ENCODE data around the gene RAD51B.
"Not testable (repeated sequence)": the region's sequence is repeated elsewhere in the genome, so short reads cannot be mapped to it uniquely, and the experiment has no call there.

RAD51B gene

GRCh38 chr14:67965696-67966095 is 146.1 kb downstream of the RAD51B start:
- no peak for TF ChIP-seq CTCF (IDR thresholded peaks at IDR 0.05; ENCODE audit: low read depth, low read length, missing control alignments)
- H3K4me3 ChIP-seq (ENCODE audit: low read depth, low read length), result no peak overlapping the region
- no peak for DNase-seq (ENCODE audit: low read depth)

- H3K4me3 ChIP-seq (ENCODE audit: low read depth, low read length), result no peak overlapping the region
- DNase-seq (ENCODE audit: low read depth), result no peak
- no peak for TF ChIP-seq CTCF (IDR thresholded peaks at IDR 0.05; ENCODE audit: low read depth, low read length, missing control alignments)
Observed at GRCh38 chr14:67967206-67967605, 147.6 kb downstream of the RAD51B start.

- H3K4me3 ChIP-seq (ENCODE audit: low read depth, low read length); DNase-seq (ENCODE audit: low read depth): not testable (repeated sequence)
Observed at GRCh38 chr14:67967970-67968369, 148.4 kb downstream of the RAD51B start.

- no peak overlapping the region for H3K4me3 ChIP-seq (ENCODE audit: low read depth, low read length)
- DNase-seq (ENCODE audit: low read depth), result no peak
- TF ChIP-seq CTCF (IDR thresholded peaks at IDR 0.05; ENCODE audit: low read depth, low read length, missing control alignments), result no peak
Observed at GRCh38 chr14:67970923-67971322, 151.3 kb downstream of the RAD51B start.

- no peak for DNase-seq (ENCODE audit: low read depth)
- no peak for TF ChIP-seq CTCF (IDR thresholded peaks at IDR 0.05; ENCODE audit: low read depth, low read length, missing control alignments)
- no peak overlapping the region for H3K4me3 ChIP-seq (ENCODE audit: low read depth, low read length)
Observed at GRCh38 chr14:67971627-67972625, 152.3 kb downstream of the RAD51B start.

GRCh38 chr14:67973436-67973835 is 153.9 kb downstream of the RAD51B start:
- H3K4me3 ChIP-seq (ENCODE audit: low read depth, low read length), result no peak overlapping the region
- no peak for TF ChIP-seq CTCF (IDR thresholded peaks at IDR 0.05; ENCODE audit: low read depth, low read length, missing control alignments)
- no peak for DNase-seq (ENCODE audit: low read depth)

- H3K4me3 ChIP-seq (ENCODE audit: low read depth, low read length), result no peak overlapping the region
- no peak for TF ChIP-seq CTCF (IDR thresholded peaks at IDR 0.05; ENCODE audit: low read depth, low read length, missing control alignments)
- no peak for DNase-seq (ENCODE audit: low read depth)
Observed at GRCh38 chr14:67975470-67975869, 155.9 kb downstream of the RAD51B start.
